Loucy (cell line): ENCODE results near the gene ALB.

Source experiments
- H2AFZ ChIP-seq: fragments of 200-600 bp; sonication (generic); 2 replicates; pipeline ENCODE4 v1.6.0; 2016; ENCODE audit warnings: antibody characterized with exemption, mild to moderate bottlenecking, low read length, moderate library complexity
- H3F3A ChIP-seq: fragments of 200-600 bp; 2 replicates; pipeline ENCODE4 v1.6.0; 2016; ENCODE audit warnings: antibody characterized with exemption, low read depth, mild to moderate bottlenecking
- H3K27me3 ChIP-seq: fragments of 200-600 bp; sonication (generic); 2 replicates; pipeline ENCODE4 v1.6.1; 2014; ENCODE audit warnings: low read length, mild to moderate bottlenecking; ENCODE audit not compliant: insufficient read depth, poor library complexity, severe bottlenecking
- H3K36me3 ChIP-seq: fragments of 200-600 bp; sonication (generic); 2 replicates; pipeline ENCODE4 v1.6.1; 2016; ENCODE audit warnings: low read length; ENCODE audit not compliant: insufficient read depth
- H3K4me1 ChIP-seq: fragments of 200-600 bp; sonication (generic); 2 replicates; pipeline ENCODE4 v1.5.1; 2014; ENCODE audit warnings: low read length, mild to moderate bottlenecking; ENCODE audit not compliant: insufficient read depth, poor library complexity, severe bottlenecking
- H3K4me2 ChIP-seq: fragments of 200-600 bp; sonication (generic); 2 replicates; pipeline ENCODE4 v1.6.0; 2014; ENCODE audit warnings: antibody characterized with exemption, low read length, low read depth, mild to moderate bottlenecking; ENCODE audit not compliant: poor library complexity, severe bottlenecking
- H3K4me3 ChIP-seq: fragments of 200-600 bp; sonication (generic); 2 replicates; pipeline ENCODE4 v1.5.1; 2014; ENCODE audit warnings: low read length, mild to moderate bottlenecking, mixed read lengths; ENCODE audit not compliant: poor library complexity, severe bottlenecking
- H3K79me2 ChIP-seq: fragments of 200-600 bp; sonication (generic); 2 replicates; pipeline ENCODE4 v1.6.1; 2014; ENCODE audit warnings: low read length; ENCODE audit not compliant: insufficient read depth
- H3K9ac ChIP-seq: fragments of 200-600 bp; sonication (generic); 2 replicates; pipeline ENCODE4 v1.6.0; 2014; ENCODE audit warnings: mild to moderate bottlenecking, low read depth, low read length, moderate library complexity; ENCODE audit not compliant: poor library complexity, severe bottlenecking
- H3K9me2 ChIP-seq: fragments of 200-600 bp; sonication (generic); replicated peaks from 2 replicates; pipeline ENCODE4 v1.6.1; 2016; ENCODE audit warnings: low read depth, low read length, mixed read lengths
- H3K9me3 ChIP-seq: fragments of 200-600 bp; sonication (generic); 2 replicates; pipeline ENCODE4 v1.6.1; 2014; ENCODE audit warnings: mild to moderate bottlenecking, antibody characterized with exemption, low read length, low read depth; ENCODE audit not compliant: insufficient read depth
- H4K20me1 ChIP-seq: fragments of 200-600 bp; sonication (generic); 2 replicates; pipeline ENCODE4 v1.6.0; 2014; ENCODE audit warnings: antibody characterized with exemption, low read length, mild to moderate bottlenecking; ENCODE audit not compliant: insufficient read depth, poor library complexity, severe bottlenecking
- CTCF ChIP-seq: fragments of 200-600 bp; sonication (generic); conservative IDR thresholded peaks from 2 replicates; pipeline ENCODE4 v1.5.1; 2014; ENCODE audit warnings: mild to moderate bottlenecking, antibody characterized with exemption, low read length
- EZH2phosphoT487 ChIP-seq: fragments of 200-600 bp; IDR thresholded peaks from 2 replicates; pipeline ENCODE4 v1.6.1; 2018; ENCODE audit warnings: antibody characterized with exemption, mild to moderate bottlenecking, moderate library complexity, borderline replicate concordance

ALB gene

GRCh38 chr4:73438048-73438447 is 34.0 kb downstream of the ALB start:
- no peaks in the 10 kb centered on the region for H4K20me1 ChIP-seq
- no peaks in the 10 kb centered on the region for H3K27me3 ChIP-seq
- no peaks in the 10 kb centered on the region for H3K79me2 ChIP-seq
- no peak for TF ChIP-seq CTCF
- no peak for TF ChIP-seq EZH2phosphoT487
- H3K9ac ChIP-seq, result no peak overlapping the region
- no peaks in the 10 kb centered on the region for H3K4me1 ChIP-seq
- no peaks in the 10 kb centered on the region for H3F3A ChIP-seq
- no peak overlapping the region for H2AFZ ChIP-seq
- no peak overlapping the region for H3K4me3 ChIP-seq
- H3K36me3 ChIP-seq, result no peaks in the 10 kb centered on the region
- no peaks in the 10 kb centered on the region for H3K9me2 ChIP-seq
- no peak overlapping the region for H3K4me2 ChIP-seq
- no peaks in the 10 kb centered on the region for H3K9me3 ChIP-seq

- Histone ChIP-seq H3K79me2 (no peaks in the 10 kb centered on the region), H3K9me3 (no peaks in the 10 kb centered on the region), H3K4me3 (no peak overlapping the region), H3K9me2 (no peaks in the 10 kb centered on the region), H4K20me1 (no peaks in the 10 kb centered on the region), H3K4me1 (no peaks in the 10 kb centered on the region), H3K4me2 (no peak overlapping the region), H2AFZ (no peak overlapping the region), H3F3A (no peaks in the 10 kb centered on the region), H3K36me3 (no peaks in the 10 kb centered on the region), H3K9ac (no peak overlapping the region), H3K27me3 (no peaks in the 10 kb centered on the region)
- TF ChIP-seq EZH2phosphoT487 (no peak), CTCF (no peak)
Observed at GRCh38 chr4:73438582-73439215, 34.6 kb downstream of the ALB start.

- H3K9ac ChIP-seq, result no peak overlapping the region
Observed at GRCh38 chr4:73439445-73439844, 35.4 kb downstream of the ALB start.

More at GRCh38 chr4:73439445-73439844, 35.4 kb downstream of the ALB start:
- Histone ChIP-seq H3K9me3 (no peaks in the 10 kb centered on the region), H3K9me2 (no peaks in the 10 kb centered on the region), H3F3A (no peaks in the 10 kb centered on the region), H3K4me3 (no peak overlapping the region), H3K27me3 (no peaks in the 10 kb centered on the region), H2AFZ (no peak overlapping the region), H4K20me1 (no peaks in the 10 kb centered on the region), H3K4me2 (no peak overlapping the region), H3K36me3 (no peaks in the 10 kb centered on the region), H3K79me2 (no peaks in the 10 kb centered on the region), H3K4me1 (no peaks in the 10 kb centered on the region)
- no peak for TF ChIP-seq CTCF
- no peak for TF ChIP-seq EZH2phosphoT487
